Mesothelial cell of epicardium (in vitro differentiated cells): ENCODE data around the gene NCKAP5. TPM values are rescaled to one million over a fixed set of nuclear protein-coding genes. Genes with fewer than 3 reads are reported as not detected.

Source experiments
- DNase-seq, 2 experiments: peaks; one replicate each; pipeline ENCODE4 v3.0.0; 2021; ENCODE audit warnings: low spot score in 2 of 2; ENCODE audit not compliant: unreplicated experiment in 2 of 2
- H3K27ac Mint-ChIP-seq: 2 replicates; pipeline ENCODE4 v1.8.0; 2021; ENCODE audit warnings: mixed read lengths
- H3K27me3 Mint-ChIP-seq: 2 replicates; pipeline ENCODE4 v1.8.0; 2021; ENCODE audit warnings: low read depth, mixed read lengths
- H3K36me3 Mint-ChIP-seq: 2 replicates; pipeline ENCODE4 v1.8.0; 2021; ENCODE audit warnings: mixed read lengths
- H3K4me1 Mint-ChIP-seq: 2 replicates; pipeline ENCODE4 v1.8.0; 2021; ENCODE audit warnings: mixed read lengths
- H3K4me3 Mint-ChIP-seq: 2 replicates; pipeline ENCODE4 v1.8.0; 2021; ENCODE audit warnings: mild to moderate bottlenecking, moderate library complexity, mixed read lengths
- H3K9me3 Mint-ChIP-seq: 2 replicates; pipeline ENCODE4 v1.8.0; 2021; ENCODE audit warnings: mixed read lengths
- total RNA-seq: library from RNA; stranded (reverse); gene quantifications from 3 replicates; pipeline ENCODE4 v1.2.1, GENCODE V29; 2021
- TF ChIP-seq, protein P1 (sequence below): fragments of 200-600 bp; sonication (generic); IDR thresholded peaks from one replicate; pipeline ENCODE4 v1.5.0; 2021; ENCODE audit warnings: antibody characterized with exemption; ENCODE audit not compliant: unreplicated experiment

Gene NCKAP5
- total RNA-seq, 1 donor from 2014 or later, result 2.1 TPM

DNA sequence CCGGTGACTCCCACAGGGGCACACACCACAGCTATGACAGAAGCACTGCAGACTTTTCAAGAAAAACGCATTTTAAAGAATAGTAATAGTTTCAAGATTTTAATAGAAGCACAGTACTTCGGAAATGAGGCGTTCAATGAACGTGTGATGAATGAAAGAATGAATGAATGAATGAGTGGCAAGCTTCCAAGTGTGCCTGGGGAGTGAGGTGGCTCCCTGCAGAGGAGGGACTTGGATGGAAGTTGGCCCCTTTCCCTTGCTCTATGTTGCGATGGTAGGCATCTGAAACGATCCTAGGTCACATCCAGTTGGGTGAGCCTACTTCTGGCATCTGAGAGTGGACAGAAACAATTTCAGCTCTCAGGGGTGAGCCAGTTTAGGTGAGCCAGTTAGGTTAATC, 65.6 kb downstream of the NCKAP5 start:
- TF ChIP-seq, protein P1, sequence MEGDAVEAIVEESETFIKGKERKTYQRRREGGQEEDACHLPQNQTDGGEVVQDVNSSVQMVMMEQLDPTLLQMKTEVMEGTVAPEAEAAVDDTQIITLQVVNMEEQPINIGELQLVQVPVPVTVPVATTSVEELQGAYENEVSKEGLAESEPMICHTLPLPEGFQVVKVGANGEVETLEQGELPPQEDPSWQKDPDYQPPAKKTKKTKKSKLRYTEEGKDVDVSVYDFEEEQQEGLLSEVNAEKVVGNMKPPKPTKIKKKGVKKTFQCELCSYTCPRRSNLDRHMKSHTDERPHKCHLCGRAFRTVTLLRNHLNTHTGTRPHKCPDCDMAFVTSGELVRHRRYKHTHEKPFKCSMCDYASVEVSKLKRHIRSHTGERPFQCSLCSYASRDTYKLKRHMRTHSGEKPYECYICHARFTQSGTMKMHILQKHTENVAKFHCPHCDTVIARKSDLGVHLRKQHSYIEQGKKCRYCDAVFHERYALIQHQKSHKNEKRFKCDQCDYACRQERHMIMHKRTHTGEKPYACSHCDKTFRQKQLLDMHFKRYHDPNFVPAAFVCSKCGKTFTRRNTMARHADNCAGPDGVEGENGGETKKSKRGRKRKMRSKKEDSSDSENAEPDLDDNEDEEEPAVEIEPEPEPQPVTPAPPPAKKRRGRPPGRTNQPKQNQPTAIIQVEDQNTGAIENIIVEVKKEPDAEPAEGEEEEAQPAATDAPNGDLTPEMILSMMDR, result no peak
- H3K4me3 Mint-ChIP-seq, result no peak overlapping the region
- no peaks in the 10 kb centered on the region for H3K9me3 Mint-ChIP-seq
- H3K27me3 Mint-ChIP-seq, result peaks cover 37% of the 10 kb centered on the region
- peaks cover 5% of the 10 kb centered on the region for H3K4me1 Mint-ChIP-seq
- no peaks in the 10 kb centered on the region for H3K36me3 Mint-ChIP-seq
- no peak for DNase-seq
- no peak overlapping the region for H3K27ac Mint-ChIP-seq

DNA sequence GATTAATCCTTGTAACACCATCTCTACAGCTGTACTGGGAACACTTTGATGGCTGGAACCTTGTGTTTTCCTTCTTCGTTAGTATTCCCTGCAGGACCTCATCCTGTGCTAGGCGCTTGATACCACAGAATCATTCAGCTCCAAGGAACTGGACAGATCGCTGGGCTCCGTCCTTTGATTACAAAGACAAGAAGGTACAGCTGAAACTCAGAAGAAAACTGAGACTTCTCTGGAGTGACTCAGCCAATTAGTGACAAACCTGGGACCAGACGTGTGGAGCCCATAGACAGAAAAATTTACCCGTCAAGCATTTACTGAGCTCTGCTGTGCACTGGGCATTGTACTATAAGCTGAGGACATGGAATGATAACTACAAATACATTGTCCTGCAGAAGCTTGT, 67.3 kb downstream of the NCKAP5 start:
- Mint-ChIP-seq H3K9me3 (no peaks in the 10 kb centered on the region), H3K4me1 (peaks cover 5% of the 10 kb centered on the region), H3K36me3 (no peaks in the 10 kb centered on the region), H3K4me3 (no peak overlapping the region), H3K27ac (no peak overlapping the region), H3K27me3 (peaks cover 38% of the 10 kb centered on the region)
- TF ChIP-seq, protein P1, result no peak
- DNase-seq, result no peak

DNA sequence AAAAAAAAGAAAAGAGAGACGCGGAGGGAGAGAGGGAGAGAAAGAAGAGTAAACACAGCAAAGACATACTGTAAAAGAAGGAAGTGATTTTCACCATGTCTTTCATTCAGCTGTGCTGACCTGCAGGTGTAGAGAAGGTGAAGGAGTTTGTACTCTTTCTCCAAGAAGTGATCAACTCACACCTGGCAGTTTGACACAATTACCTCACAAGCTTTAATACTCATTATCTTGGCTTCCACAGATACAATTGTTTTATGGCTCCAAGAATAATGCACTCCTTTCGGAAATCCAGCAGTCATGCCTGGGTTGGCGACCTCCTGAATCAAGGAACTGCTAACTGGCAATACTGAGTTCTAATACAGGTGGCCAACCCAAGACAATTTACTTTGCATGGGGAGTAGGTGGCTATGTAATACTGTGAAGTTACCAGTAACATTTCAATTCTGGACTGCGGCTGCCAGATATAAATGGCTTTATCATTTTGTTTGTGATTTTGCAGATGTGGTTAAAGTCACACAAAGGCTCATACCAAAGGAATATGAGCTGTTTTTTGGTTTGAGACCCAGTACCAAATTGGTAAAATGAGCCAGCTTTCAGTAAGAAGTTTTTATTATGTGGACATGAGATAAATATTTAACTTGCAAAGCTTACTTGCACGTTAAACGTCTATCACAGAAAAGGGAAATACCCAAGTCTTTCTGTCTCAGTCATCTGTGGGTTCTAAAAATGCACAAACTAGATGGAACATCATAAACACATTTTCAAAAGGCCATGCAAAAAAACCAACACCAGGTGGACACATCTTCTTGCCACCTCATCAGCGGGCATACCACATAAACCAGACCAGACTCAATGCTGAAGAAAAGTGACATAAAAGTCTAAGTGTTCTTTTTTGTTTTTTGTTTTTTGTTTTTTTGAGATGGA, 69.3 kb downstream of the NCKAP5 start:
- Mint-ChIP-seq H3K36me3 (no peaks in the 10 kb centered on the region), H3K4me3 (no peak overlapping the region), H3K27ac (no peak overlapping the region), H3K9me3 (no peaks in the 10 kb centered on the region), H3K27me3 (peaks cover 40% of the 10 kb centered on the region), H3K4me1 (no peaks in the 10 kb centered on the region)
- no peak for DNase-seq
- TF ChIP-seq, protein P1, result no peak

DNA sequence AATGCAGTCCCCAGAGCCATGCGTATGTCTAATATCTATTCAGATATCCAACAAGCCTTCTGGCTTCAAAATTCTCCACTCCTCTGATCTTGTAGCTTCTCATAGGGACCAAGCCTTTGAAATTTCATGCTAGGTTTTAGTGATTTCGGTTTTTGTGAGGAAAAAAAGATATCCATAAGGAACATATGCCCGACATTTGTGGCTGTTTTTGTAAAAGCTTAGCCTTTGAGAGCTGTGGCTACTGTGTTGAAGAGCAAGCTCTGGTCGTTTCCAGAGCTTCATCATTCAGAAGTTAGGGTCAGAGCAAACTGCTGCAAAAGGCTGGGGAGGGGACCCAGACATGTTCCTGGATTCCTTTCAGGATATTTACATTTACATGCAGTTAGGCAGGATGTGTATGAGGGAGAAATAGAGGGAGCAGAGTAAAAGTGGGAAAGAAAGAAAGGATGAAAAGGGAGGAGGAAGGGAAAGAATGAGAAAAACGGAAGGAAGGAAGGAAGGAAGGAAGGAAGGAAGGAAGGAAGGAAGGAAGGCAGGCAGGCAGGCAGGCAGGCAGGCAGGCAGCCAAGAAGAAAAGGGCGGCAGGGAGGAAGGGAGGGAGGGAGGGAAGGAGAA, 70.2 kb downstream of the NCKAP5 start:
- Mint-ChIP-seq H3K9me3 (no peaks in the 10 kb centered on the region), H3K27ac (no peak overlapping the region), H3K4me1 (no peaks in the 10 kb centered on the region), H3K36me3 (no peaks in the 10 kb centered on the region), H3K27me3 (peaks cover 40% of the 10 kb centered on the region), H3K4me3 (no peak overlapping the region)
- DNase-seq, result no peak
- TF ChIP-seq, protein P1, result no peak

DNA sequence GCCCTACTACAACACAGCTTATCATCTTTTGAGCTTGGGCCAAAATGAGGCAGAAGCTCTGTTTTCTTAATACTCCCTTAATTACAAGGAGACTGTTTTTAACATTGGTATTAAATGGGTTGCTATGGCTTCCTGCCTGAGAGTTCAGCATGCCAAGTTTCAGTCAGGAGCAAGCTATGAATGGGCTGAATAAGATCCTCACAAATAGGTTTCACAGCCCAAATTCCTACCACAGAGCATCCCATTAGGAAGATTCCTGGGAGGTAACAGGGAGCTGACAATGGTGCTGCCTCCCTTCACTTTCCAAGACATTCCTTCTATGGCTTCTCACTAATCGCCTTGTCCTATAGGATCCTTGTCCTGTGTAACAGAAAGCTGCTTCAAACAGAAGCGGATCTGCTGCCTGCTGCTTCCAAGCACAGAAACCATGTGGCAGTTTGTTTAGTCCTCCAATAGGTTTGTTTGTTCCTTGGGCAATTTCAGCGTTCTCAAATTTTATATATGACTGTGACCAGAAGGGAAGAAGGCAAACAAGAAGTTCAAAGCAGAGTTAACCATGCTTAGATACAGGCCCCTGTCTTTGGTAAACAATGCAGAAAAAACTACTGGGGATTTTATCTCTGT, 70.9 kb downstream of the NCKAP5 start:
- H3K4me1 Mint-ChIP-seq, result no peaks in the 10 kb centered on the region
- TF ChIP-seq, protein P1, result no peak

More for the DNA sequence above, 70.9 kb downstream of the NCKAP5 start:
- Mint-ChIP-seq H3K9me3 (no peaks in the 10 kb centered on the region), H3K27me3 (peaks cover 40% of the 10 kb centered on the region), H3K4me3 (no peak overlapping the region), H3K27ac (no peak overlapping the region), H3K36me3 (no peaks in the 10 kb centered on the region)
- DNase-seq, result no peak
